BE2C (cell line): ENCODE data around the gene SSRP1.
"Not testable (repeated sequence)": the region's sequence is repeated elsewhere in the genome, so short reads cannot be mapped to it uniquely, and the experiment has no call there.

Experiments used
- DNase-seq: peaks from one replicate; pipeline ENCODE4 v3.0.0-alpha.2; 2020
- H3K27me3 ChIP-seq: fragments of 250-450 bp; sonication (Bioruptor Pico); 2 replicates; pipeline ENCODE4 v1.5.1; 2020; ENCODE audit warnings: mild to moderate bottlenecking
- H3K36me3 ChIP-seq: fragments of 250-450 bp; sonication (Bioruptor Pico); 2 replicates; pipeline ENCODE4 v1.5.1; 2020; ENCODE audit warnings: mild to moderate bottlenecking
- H3K4me1 ChIP-seq: fragments of 250-450 bp; sonication (Bioruptor Pico); 2 replicates; pipeline ENCODE4 v1.5.1; 2020
- H3K4me3 ChIP-seq: 2 replicates; pipeline ENCODE4 v1.5.1; 2011; ENCODE audit warnings: low read depth, low read length
- H3K9me3 ChIP-seq: fragments of 250-450 bp; sonication (Bioruptor Pico); 2 replicates; pipeline ENCODE4 v1.5.1; 2020
- TF ChIP-seq, protein P1 (sequence below): IDR thresholded peaks from 2 replicates; pipeline ENCODE4 v1.5.1; 2012; ENCODE audit warnings: mild to moderate bottlenecking, low read depth, low read length

Gene SSRP1

DNA sequence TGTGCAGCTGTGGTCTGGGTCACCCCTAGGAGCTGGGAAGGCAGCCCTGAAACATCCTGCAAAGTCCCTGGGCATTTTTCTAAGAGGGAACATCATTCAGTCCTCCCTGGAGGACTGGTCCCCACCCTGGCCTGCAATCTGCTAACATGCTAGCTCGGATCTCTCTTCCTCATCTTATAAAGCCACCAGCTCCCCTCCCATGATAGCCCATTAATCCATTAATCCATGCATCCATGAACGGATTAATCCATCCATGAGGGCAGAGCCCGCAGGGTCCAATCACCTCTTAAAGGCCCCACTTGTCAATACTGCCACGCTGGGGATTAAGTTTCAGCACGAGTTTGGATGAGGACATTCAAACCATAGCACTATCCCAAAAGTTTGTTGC, 33.1 kb upstream of the SSRP1 start:
- Histone ChIP-seq H3K9me3 (no peaks in the 10 kb centered on the region), H3K4me1 (no peaks in the 10 kb centered on the region), H3K4me3 (no peak overlapping the region), H3K36me3 (no peaks in the 10 kb centered on the region), H3K27me3 (no peaks in the 10 kb centered on the region)
- TF ChIP-seq, protein P1, sequence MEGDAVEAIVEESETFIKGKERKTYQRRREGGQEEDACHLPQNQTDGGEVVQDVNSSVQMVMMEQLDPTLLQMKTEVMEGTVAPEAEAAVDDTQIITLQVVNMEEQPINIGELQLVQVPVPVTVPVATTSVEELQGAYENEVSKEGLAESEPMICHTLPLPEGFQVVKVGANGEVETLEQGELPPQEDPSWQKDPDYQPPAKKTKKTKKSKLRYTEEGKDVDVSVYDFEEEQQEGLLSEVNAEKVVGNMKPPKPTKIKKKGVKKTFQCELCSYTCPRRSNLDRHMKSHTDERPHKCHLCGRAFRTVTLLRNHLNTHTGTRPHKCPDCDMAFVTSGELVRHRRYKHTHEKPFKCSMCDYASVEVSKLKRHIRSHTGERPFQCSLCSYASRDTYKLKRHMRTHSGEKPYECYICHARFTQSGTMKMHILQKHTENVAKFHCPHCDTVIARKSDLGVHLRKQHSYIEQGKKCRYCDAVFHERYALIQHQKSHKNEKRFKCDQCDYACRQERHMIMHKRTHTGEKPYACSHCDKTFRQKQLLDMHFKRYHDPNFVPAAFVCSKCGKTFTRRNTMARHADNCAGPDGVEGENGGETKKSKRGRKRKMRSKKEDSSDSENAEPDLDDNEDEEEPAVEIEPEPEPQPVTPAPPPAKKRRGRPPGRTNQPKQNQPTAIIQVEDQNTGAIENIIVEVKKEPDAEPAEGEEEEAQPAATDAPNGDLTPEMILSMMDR = no peak
- DNase-seq = no peak

DNA sequence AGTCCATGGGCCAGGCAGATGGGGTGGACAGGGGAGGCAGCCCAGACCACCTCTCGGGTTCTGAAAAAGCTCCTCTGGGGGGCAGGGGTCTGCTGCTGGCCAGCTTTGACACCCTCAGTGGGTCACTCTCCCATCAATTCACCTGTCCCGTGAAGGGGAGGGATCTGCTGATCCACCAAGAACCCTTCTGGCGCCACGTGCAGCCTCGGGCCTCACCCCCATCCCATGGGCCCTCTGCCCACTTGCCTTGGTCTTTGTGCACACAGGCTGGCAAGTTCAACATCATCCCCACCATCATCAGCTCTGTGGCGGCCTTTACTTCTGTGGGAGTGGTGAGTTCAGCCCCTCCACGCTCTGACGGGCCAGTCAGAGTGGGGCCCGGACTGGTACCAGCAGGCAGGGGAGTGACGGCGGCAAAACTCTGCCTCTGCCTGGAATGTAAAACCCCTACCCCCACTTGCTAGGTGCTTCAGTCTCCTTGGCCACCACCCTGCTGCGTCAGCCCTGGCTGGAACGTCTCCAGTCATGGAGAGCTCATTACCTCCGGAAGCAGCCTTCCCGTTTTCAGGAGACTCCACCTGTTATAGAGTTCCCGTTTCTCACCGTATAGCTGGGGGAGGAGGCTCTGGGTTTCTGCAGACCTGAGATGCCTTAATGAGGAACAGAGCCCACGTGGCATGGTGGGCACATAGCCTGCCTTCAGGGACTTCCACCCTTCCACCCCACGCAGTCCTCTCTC, 32.6 kb upstream of the SSRP1 start:
- H3K36me3 ChIP-seq = no peaks in the 10 kb centered on the region
- TF ChIP-seq, protein P1 = no peak

DNA sequence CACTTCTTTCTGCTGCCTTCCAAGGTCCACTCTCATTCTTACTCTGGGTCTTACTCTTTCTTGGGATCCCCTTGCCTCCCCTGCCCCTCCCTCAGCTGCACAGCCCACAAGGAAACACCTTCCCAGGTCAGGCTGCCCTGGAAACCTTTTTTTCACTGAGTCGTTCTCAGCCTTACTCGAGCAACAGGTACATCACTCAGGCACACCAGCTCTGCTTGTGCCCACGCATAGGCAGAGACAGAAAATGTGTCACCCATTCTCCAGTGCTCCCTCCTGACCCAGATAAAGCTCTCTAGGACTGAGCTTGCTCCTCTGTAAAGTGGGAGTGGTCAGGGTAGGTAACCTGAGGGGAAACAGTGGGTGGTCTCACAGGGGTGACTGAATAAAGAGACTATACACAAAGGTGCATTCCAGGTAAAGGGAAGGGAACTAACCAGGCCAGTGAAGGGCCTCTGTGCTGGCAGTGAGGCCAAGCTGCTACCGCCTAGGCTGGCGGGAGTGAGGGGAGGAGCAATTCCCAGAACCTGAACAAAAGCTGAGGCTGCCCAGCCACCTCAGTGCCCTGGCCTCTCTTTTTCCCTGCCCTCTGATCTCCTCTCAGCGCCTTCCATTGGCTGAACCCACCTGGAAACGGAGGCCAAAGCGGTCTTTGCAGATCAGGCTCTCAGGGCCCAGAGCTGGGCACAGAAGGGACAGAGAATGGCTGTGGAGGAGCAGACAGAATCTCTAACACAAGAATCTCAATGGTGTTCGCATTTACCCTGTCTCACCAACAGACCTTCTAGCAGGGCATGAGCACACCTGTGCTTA, 29.4 kb upstream of the SSRP1 start:
- H3K4me3 ChIP-seq = no peak overlapping the region
- TF ChIP-seq, protein P1 = no peak
- no peaks in the 10 kb centered on the region for H3K9me3 ChIP-seq
- no peaks in the 10 kb centered on the region for H3K36me3 ChIP-seq
- H3K4me1 ChIP-seq = no peaks in the 10 kb centered on the region
- no peak for DNase-seq
- no peaks in the 10 kb centered on the region for H3K27me3 ChIP-seq

More for the DNA sequence above, 32.6 kb upstream of the SSRP1 start:
- H3K4me3 ChIP-seq = no peak overlapping the region
- no peaks in the 10 kb centered on the region for H3K27me3 ChIP-seq
- no peaks in the 10 kb centered on the region for H3K4me1 ChIP-seq
- no peak for DNase-seq
- no peaks in the 10 kb centered on the region for H3K9me3 ChIP-seq

DNA sequence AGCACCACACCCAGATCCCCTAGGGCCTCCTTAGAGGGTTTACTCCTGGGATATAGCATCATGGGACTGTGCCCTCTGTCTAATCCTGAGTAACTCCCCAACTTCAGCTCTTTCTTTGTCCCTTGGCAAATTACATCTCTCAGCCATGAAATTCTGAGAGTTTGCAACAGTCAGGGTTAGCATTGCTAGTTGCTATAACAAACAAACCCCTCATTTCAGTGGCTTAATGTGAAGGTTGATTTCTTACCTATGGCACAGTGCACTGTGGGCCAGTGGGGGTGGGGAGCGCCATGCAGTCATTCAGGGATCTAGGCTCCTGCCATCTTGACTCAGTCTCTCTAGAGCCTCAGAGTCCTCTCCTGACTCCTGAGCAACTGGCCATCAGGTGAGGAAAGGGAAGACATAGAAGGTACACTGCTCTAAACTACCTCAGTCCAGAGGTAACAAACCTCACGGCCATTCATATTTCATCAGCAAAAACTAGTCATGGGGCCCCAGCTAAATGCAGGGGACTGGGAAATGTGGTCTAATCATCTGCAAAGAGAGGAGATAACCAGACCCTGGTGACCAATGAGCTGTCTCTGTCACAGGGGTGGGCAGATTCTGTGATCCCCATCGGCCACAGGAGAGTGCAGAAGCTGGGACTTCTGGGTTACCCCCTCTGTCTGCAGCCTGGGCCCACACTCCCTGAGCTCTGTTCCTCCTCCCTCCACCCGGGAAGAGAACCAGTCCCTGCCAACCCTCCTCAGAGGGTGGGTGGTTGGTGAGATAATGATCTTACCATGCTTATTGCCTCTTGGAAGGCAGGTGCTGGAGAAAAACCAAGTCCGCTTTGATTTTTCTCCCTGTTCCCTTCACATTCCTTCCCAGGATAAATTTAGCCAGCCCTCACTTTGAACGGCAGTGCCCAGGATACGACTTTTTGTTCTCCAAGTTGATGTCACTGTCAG, 27.7 kb upstream of the SSRP1 start:
- H3K4me1 ChIP-seq = no peaks in the 10 kb centered on the region
- no peaks in the 10 kb centered on the region for H3K9me3 ChIP-seq
- TF ChIP-seq, protein P1 = no peak
- no peak overlapping the region for H3K4me3 ChIP-seq
- H3K36me3 ChIP-seq = no peaks in the 10 kb centered on the region
- no peaks in the 10 kb centered on the region for H3K27me3 ChIP-seq
- no peak for DNase-seq

DNA sequence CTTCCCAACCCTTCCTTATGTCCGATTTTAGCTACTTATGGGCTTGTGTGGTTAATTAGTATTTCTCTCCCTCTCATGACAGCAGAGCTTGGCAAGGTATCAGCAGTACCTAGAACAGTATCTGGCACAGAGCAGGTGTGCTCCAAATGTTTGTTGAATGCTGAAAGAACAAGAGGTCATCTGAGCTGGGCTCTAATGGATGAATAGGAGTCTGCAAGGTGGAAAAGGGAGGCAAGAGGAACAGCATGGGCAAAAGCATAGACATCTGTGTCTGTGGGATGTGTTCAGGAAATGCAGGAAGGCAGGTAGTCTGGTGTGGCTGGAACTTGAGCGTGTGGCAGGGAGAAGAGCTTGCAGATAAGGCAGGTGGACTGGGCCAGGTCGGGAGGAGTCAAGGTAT, 26.2 kb upstream of the SSRP1 start:
- Histone ChIP-seq H3K27me3 (no peaks in the 10 kb centered on the region), H3K4me1 (no peaks in the 10 kb centered on the region), H3K9me3 (no peaks in the 10 kb centered on the region), H3K36me3 (no peaks in the 10 kb centered on the region), H3K4me3 (no peak overlapping the region)
- DNase-seq = no peak
- TF ChIP-seq, protein P1 = no peak

DNA sequence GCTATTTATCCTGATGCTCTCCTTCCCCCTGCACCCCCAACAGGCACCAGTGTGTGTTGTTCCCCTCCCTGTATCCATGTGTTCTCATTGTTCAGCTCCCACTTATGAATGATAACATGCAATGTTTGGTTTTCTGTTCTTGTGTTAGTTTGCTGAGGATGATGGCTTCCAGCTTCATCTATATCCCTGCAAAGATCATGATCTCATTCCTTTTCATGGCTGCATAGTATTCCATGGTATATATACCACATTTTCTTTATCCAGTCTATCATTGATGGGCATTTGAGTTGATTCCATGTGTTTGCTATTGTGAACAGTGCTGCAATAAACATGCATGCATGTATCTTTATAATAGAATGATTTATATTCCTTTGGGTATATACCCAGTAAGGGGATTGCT, 25.7 kb upstream of the SSRP1 start:
- not testable (repeated sequence) for H3K4me1 ChIP-seq, H3K9me3 ChIP-seq, H3K27me3 ChIP-seq, H3K36me3 ChIP-seq, H3K4me3 ChIP-seq, DNase-seq
